ENCODE data around the gene GPR78. TPM values are rescaled to one million over a fixed set of nuclear protein-coding genes. Genes with fewer than 3 reads are reported as not detected.

Gene GPR78
- polyA plus RNA-seq, 1 donor (not counting 4 experiments of a cell fraction or from before 2014, with no cell fraction given) = not detected

DNA sequence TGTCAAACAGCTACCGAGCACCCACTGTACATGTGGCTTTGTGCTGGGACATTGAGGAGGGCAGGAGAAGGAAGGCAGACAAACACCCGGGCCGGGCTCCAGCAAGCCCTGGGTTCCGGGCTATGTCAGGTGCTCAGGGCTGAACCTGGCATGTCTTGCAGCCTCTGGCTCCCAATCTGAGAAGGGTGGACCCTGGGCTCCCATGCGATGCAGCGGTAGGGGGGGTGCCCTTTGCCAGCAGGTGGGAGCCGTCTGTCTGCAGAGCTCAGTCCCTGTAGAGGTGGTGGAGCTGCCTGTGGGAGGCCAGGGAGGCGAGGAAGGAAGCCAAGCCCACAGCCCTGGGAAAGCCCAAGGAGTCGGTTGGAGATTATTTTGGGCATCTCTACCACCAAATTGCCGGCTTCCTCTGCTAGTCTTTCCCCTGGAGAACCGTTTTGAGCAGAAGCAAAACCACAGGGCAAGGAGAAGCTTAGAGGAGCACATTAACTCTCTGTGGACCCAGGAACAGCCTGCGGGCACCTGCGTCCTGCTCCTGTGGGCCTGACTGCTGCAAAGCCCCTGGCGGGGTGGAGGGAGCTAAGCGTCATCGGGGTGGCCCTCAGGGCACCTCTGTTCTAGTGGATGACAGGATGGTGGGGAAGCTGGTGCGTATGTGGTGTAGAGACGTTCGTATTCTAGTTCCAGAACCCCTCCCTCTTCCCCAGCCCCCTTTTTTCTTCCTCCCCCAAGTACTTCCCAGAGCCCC lies 22.7 kb downstream of the GPR78 start:
- Histone ChIP-seq H2AFZ (ENCODE audit: control insufficient read depth, low read length) (no peak overlapping the region), H3K27ac (ENCODE audit: control insufficient read depth, insufficient read depth, low read length) (no peak overlapping the region), H3K27me3 (ENCODE audit: control insufficient read depth, extremely low read depth, insufficient read depth, low read length) (no peaks in the 10 kb centered on the region), H3K4me3 (ENCODE audit: control insufficient read depth in 2 of 3, extremely low read depth in 1 of 3, insufficient read depth in 2 of 3, low read depth in 1 of 3, low read length in 3 of 3) (no peak overlapping the region), H3K9me1 (ENCODE audit: control insufficient read depth, extremely low read depth, insufficient read depth, low read length) (no peaks in the 10 kb centered on the region), H3K9ac (ENCODE audit: control insufficient read depth, extremely low read depth, insufficient read depth, low read length) (no peak overlapping the region), H3K79me2 (ENCODE audit: control insufficient read depth, insufficient read depth, low read length) (no peaks in the 10 kb centered on the region), H4K20me1 (ENCODE audit: control insufficient read depth, extremely low read depth, insufficient read depth, low read length) (no peaks in the 10 kb centered on the region), H3K4me2 (ENCODE audit: control insufficient read depth, extremely low read depth, insufficient read depth, low read depth, low read length) (no peak overlapping the region), H3K4me1 (ENCODE audit: control insufficient read depth, extremely low read depth, insufficient read depth, low read length) (no peaks in the 10 kb centered on the region), H3K36me3 (ENCODE audit: control insufficient read depth in 2 of 2, extremely low read depth in 1 of 2, insufficient read depth in 2 of 2, low read length in 2 of 2) (no peaks in the 10 kb centered on the region), H3K9me3 (ENCODE audit: control insufficient read depth, low read depth, low read length) (no peaks in the 10 kb centered on the region)
- no peak for DNase-seq (ENCODE audit: low read depth, low spot score)
- FAIRE-seq = no peak
- dilution Hi-C loops (cut with MboI; ENCODE audit: extremely low pct_ligation_motif_present, low sequenced_read_pairs) = no loop called here
- TF ChIP-seq, protein P1, sequence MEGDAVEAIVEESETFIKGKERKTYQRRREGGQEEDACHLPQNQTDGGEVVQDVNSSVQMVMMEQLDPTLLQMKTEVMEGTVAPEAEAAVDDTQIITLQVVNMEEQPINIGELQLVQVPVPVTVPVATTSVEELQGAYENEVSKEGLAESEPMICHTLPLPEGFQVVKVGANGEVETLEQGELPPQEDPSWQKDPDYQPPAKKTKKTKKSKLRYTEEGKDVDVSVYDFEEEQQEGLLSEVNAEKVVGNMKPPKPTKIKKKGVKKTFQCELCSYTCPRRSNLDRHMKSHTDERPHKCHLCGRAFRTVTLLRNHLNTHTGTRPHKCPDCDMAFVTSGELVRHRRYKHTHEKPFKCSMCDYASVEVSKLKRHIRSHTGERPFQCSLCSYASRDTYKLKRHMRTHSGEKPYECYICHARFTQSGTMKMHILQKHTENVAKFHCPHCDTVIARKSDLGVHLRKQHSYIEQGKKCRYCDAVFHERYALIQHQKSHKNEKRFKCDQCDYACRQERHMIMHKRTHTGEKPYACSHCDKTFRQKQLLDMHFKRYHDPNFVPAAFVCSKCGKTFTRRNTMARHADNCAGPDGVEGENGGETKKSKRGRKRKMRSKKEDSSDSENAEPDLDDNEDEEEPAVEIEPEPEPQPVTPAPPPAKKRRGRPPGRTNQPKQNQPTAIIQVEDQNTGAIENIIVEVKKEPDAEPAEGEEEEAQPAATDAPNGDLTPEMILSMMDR (optimal IDR thresholded peaks at IDR 0.05 in 1 of 3, IDR thresholded peaks at IDR 0.05 in 1 of 3, conservative IDR thresholded peaks at IDR 0.05 in 1 of 3; ENCODE audit: extremely low read depth in 1 of 3, insufficient read depth in 2 of 3, low read length in 3 of 3) = no peak
- TF ChIP-seq EZH2 (IDR thresholded peaks at IDR 0.05; ENCODE audit: low read length) = no peak

DNA sequence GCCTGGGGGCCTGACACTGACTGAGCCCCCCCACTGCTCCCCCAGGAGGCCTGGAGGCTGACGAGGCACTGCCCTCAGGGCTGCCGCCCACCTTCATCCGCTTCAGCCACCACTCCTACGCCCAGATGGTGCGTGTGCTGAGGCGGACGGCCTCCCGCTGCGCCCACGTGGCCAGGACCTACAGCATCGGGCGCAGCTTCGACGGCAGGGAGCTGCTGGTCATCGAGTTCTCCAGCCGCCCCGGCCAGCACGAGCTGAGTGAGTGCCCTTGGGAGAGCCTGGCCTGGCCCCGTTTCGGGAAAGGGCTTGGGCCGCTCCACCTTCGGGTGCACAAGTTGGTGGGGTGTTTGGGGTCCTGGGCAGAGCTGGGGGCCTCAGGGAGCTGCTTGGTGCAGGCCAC lies 23.7 kb downstream of the GPR78 start:
- Histone ChIP-seq H3K36me3 (ENCODE audit: control insufficient read depth in 2 of 2, extremely low read depth in 1 of 2, insufficient read depth in 2 of 2, low read length in 2 of 2) (no peaks in the 10 kb centered on the region), H3K4me2 (ENCODE audit: control insufficient read depth, extremely low read depth, insufficient read depth, low read depth, low read length) (no peak overlapping the region), H4K20me1 (ENCODE audit: control insufficient read depth, extremely low read depth, insufficient read depth, low read length) (no peaks in the 10 kb centered on the region), H3K9me3 (ENCODE audit: control insufficient read depth, low read depth, low read length) (no peaks in the 10 kb centered on the region), H3K4me1 (ENCODE audit: control insufficient read depth, extremely low read depth, insufficient read depth, low read length) (no peaks in the 10 kb centered on the region), H3K9ac (ENCODE audit: control insufficient read depth, extremely low read depth, insufficient read depth, low read length) (no peak overlapping the region), H2AFZ (ENCODE audit: control insufficient read depth, low read length) (no peak overlapping the region), H3K4me3 (ENCODE audit: control insufficient read depth in 2 of 3, extremely low read depth in 1 of 3, insufficient read depth in 2 of 3, low read depth in 1 of 3, low read length in 3 of 3) (no peak overlapping the region), H3K27me3 (ENCODE audit: control insufficient read depth, extremely low read depth, insufficient read depth, low read length) (no peaks in the 10 kb centered on the region), H3K79me2 (ENCODE audit: control insufficient read depth, insufficient read depth, low read length) (no peaks in the 10 kb centered on the region), H3K27ac (ENCODE audit: control insufficient read depth, insufficient read depth, low read length) (no peak overlapping the region), H3K9me1 (ENCODE audit: control insufficient read depth, extremely low read depth, insufficient read depth, low read length) (no peaks in the 10 kb centered on the region)
- dilution Hi-C loops (cut with MboI; ENCODE audit: extremely low pct_ligation_motif_present, low sequenced_read_pairs) = no loop called here
- DNase-seq (ENCODE audit: low read depth, low spot score) (no peak), FAIRE-seq (no peak)
- TF ChIP-seq, protein P1 (optimal IDR thresholded peaks at IDR 0.05 in 1 of 3, IDR thresholded peaks at IDR 0.05 in 1 of 3, conservative IDR thresholded peaks at IDR 0.05 in 1 of 3; ENCODE audit: extremely low read depth in 1 of 3, insufficient read depth in 2 of 3, low read length in 3 of 3) = no peak
- no peak for TF ChIP-seq EZH2 (IDR thresholded peaks at IDR 0.05; ENCODE audit: low read length)
